PFSK-1 (cell line): ENCODE data around the gene ACAA2.

Experiments
- FOXP2 ChIP-seq: optimal IDR thresholded peaks from 2 replicates; pipeline ENCODE3; 2011; ENCODE audit warnings: borderline replicate concordance, control low read depth, inconsistent platforms; ENCODE audit not compliant: insufficient read depth; ENCODE audit errors: extremely low read length, extremely low read depth
- POLR2AphosphoS5 ChIP-seq: IDR thresholded peaks from 2 replicates; pipeline ENCODE4 v1.6.1; 2012; ENCODE audit warnings: low read depth, mild to moderate bottlenecking, control low read depth, low read length, moderate library complexity
- REST ChIP-seq, 2 experiments: IDR thresholded peaks; 2 replicates each; pipeline versions ENCODE4 v1.6.1 to v1.8.0; 2011 to 2012; ENCODE audit warnings: low read depth in 2 of 2, low read length in 2 of 2, control low read depth in 1 of 2, inconsistent platforms in 1 of 2, mild to moderate bottlenecking in 1 of 2, moderate library complexity in 1 of 2; ENCODE audit not compliant: insufficient read depth in 1 of 2
- SIN3A ChIP-seq: IDR thresholded peaks from 2 replicates; pipeline ENCODE4 v1.6.1; 2012; ENCODE audit warnings: mild to moderate bottlenecking, low read length, moderate library complexity, borderline replicate concordance; ENCODE audit not compliant: insufficient read depth
- TAF1 ChIP-seq: IDR thresholded peaks from 2 replicates; pipeline ENCODE4 v1.6.1; 2012; ENCODE audit warnings: low read length, control low read depth, borderline replicate concordance; ENCODE audit not compliant: insufficient read depth

ACAA2 gene

GRCh38 chr18:49854681-49855080 is 41.3 kb upstream of the ACAA2 start:
- no peak for TF ChIP-seq POLR2AphosphoS5
- no peak for TF ChIP-seq SIN3A

- TF ChIP-seq TAF1, result no peak
- TF ChIP-seq REST (IDR thresholded peaks at IDR 0.05; ENCODE audit: insufficient read depth in 1 of 2, low read depth in 2 of 2, low read length in 2 of 2), result no peak
- no peak for TF ChIP-seq FOXP2
- TF ChIP-seq SIN3A, result no peak
- no peak for TF ChIP-seq POLR2AphosphoS5
Measured at GRCh38 chr18:49853436-49853835, 40.1 kb upstream of the ACAA2 start.

- TF ChIP-seq SIN3A (no peak), TAF1 (no peak), REST (IDR thresholded peaks at IDR 0.05; ENCODE audit: insufficient read depth in 1 of 2, low read depth in 2 of 2, low read length in 2 of 2) (no peak), FOXP2 (no peak)
Measured at GRCh38 chr18:49853011-49853410, 39.7 kb upstream of the ACAA2 start.

- TF ChIP-seq TAF1 (no peak), POLR2AphosphoS5 (no peak), SIN3A (no peak), REST (IDR thresholded peaks at IDR 0.05; ENCODE audit: insufficient read depth in 1 of 2, low read depth in 2 of 2, low read length in 2 of 2) (no peak), FOXP2 (no peak)
Measured at GRCh38 chr18:49851624-49852023, 38.3 kb upstream of the ACAA2 start.

- no peak for TF ChIP-seq FOXP2
- TF ChIP-seq POLR2AphosphoS5, result no peak
- no peak for TF ChIP-seq TAF1
- no peak for TF ChIP-seq REST (IDR thresholded peaks at IDR 0.05; ENCODE audit: insufficient read depth in 1 of 2, low read depth in 2 of 2, low read length in 2 of 2)
- no peak for TF ChIP-seq SIN3A
Measured at GRCh38 chr18:49850636-49851035, 37.3 kb upstream of the ACAA2 start.
